GM21515 (cell line): ENCODE results near the gene FLRT1.

Source experiments
- ATAC-seq: cut with Tn5 transposase; IDR thresholded peaks from one replicate; pipeline ENCODE4 v1.9.1; 2021; ENCODE audit not compliant: unreplicated experiment

FLRT1 gene

GRCh38 chr11:64084146-64084950 lies 48.6 kb downstream of the FLRT1 start:
- no peak for ATAC-seq

- no peak for ATAC-seq
Measured at GRCh38 chr11:64084951-64085710, 49.4 kb downstream of the FLRT1 start.
